Neuron (in vitro differentiated cells): Measurements from ENCODE around the gene NRXN3.

Experiments
- H2AFZ ChIP-seq: one replicate; pipeline ENCODE4 v1.6.1; 2013; ENCODE audit warnings: low read depth, mild to moderate bottlenecking, inconsistent platforms, low read length, moderate library complexity
- H3K27me3 ChIP-seq: one replicate; pipeline ENCODE4 v1.6.1; 2013; ENCODE audit warnings: low read length; ENCODE audit not compliant: insufficient read depth
- H3K36me3 ChIP-seq: one replicate; pipeline ENCODE4 v1.6.1; 2013; ENCODE audit warnings: low read length; ENCODE audit not compliant: insufficient read depth
- H3K4me1 ChIP-seq: one replicate; pipeline ENCODE4 v1.6.1; 2013; ENCODE audit warnings: low read length; ENCODE audit not compliant: insufficient read depth
- H3K4me3 ChIP-seq: 2 replicates; pipeline ENCODE4 v1.5.1; 2013; ENCODE audit warnings: mild to moderate bottlenecking, low read length, moderate library complexity
- H3K9me3 ChIP-seq: one replicate; pipeline ENCODE4 v1.6.1; 2013; ENCODE audit warnings: low read length

The NRXN3 gene

GRCh38 chr14:79466938-79467527, 1296.9 kb downstream of the NRXN3 start:
- Histone ChIP-seq H3K36me3 (no peaks in the 10 kb centered on the region), H3K4me1 (no peaks in the 10 kb centered on the region), H3K9me3 (no peaks in the 10 kb centered on the region), H3K4me3 (no peak overlapping the region), H2AFZ (no peak overlapping the region), H3K27me3 (no peaks in the 10 kb centered on the region)

DNA sequence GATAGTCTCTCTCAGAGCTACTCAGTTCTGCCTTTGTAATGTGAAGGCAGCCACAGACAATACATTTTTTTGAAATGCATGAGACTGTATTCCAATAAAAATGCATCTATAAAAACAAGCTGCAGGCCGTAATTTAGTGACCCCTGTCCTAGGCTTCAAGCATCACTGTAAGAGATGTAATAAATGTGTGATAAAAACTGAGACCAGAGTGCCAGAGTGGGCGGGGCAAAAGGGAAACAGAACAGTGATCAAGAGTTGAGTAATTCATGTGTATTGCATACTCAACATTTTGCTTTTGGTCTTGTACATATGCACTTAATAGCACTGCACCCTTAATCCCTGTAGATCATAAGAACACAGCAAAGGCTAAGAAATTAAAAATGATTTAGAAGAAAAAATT, 1297.7 kb downstream of the NRXN3 start:
- Histone ChIP-seq H3K4me1 (peaks cover 5% of the 10 kb centered on the region), H3K36me3 (no peaks in the 10 kb centered on the region), H3K4me3 (no peak overlapping the region), H2AFZ (no peak overlapping the region), H3K9me3 (no peaks in the 10 kb centered on the region), H3K27me3 (no peaks in the 10 kb centered on the region)

- H3K4me1 ChIP-seq, result peaks cover 7% of the 10 kb centered on the region
- H3K9me3 ChIP-seq, result no peaks in the 10 kb centered on the region
- H2AFZ ChIP-seq, result no peak overlapping the region
- H3K4me3 ChIP-seq, result no peak overlapping the region
- H3K27me3 ChIP-seq, result no peaks in the 10 kb centered on the region
- no peaks in the 10 kb centered on the region for H3K36me3 ChIP-seq
Observed at GRCh38 chr14:79468486-79468885, 1298.3 kb downstream of the NRXN3 start.

DNA sequence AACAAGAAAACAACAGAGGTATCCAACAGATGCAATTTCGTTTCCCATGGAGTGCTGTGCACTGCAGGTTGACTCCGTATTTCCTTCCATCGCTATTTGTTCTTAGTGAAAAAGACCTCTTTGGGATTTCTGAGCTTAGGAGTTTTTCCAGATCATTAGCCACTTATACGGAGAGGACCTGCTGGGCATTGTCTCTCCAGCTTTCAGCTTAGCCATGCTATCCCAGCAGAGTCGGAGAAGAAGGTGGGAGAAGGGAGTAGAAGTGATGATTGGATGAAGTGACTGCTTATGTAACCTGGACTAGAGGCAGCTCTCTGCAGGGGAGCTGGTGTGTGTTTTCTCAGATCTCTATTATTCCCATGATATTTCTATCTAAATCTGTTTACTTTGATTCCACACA, 1303.5 kb downstream of the NRXN3 start:
- Histone ChIP-seq H2AFZ (no peak overlapping the region), H3K9me3 (no peaks in the 10 kb centered on the region), H3K36me3 (no peaks in the 10 kb centered on the region), H3K4me1 (peaks cover 7% of the 10 kb centered on the region), H3K27me3 (no peaks in the 10 kb centered on the region), H3K4me3 (no peak overlapping the region)

DNA sequence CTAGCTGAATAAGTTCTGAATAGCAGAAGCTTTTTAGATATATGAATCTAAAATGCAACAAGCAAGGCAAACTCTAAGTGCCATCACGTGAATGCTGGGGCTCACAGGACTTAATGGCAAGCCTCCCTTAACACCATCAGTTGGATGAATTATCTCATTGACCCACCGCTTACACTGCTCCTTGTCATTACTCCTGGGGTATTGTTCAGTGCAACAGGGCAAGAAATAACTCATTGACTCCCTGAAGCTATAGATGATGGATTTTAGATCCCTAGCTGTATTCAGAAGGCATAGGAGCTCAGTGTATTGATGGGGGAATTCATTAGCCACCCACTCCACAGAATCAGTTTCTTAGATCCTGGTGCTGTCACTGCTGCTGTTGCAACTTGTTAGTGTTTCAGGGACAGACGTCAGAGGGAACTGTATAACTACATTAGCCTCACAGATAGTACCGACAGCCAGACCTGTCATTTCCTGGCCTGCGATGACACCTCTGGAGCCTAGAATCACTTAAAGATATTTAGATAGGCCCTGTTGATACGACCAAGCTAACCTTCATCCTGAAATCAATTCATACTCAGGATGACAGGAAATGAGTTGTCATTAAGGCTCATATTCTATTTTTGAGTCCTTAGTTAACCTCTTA, 1305.8 kb downstream of the NRXN3 start:
- peaks cover 7% of the 10 kb centered on the region for H3K4me1 ChIP-seq
- no peaks in the 10 kb centered on the region for H3K9me3 ChIP-seq
- no peak overlapping the region for H3K4me3 ChIP-seq
- no peaks in the 10 kb centered on the region for H3K36me3 ChIP-seq
- H3K27me3 ChIP-seq, result no peaks in the 10 kb centered on the region
- no peak overlapping the region for H2AFZ ChIP-seq

DNA sequence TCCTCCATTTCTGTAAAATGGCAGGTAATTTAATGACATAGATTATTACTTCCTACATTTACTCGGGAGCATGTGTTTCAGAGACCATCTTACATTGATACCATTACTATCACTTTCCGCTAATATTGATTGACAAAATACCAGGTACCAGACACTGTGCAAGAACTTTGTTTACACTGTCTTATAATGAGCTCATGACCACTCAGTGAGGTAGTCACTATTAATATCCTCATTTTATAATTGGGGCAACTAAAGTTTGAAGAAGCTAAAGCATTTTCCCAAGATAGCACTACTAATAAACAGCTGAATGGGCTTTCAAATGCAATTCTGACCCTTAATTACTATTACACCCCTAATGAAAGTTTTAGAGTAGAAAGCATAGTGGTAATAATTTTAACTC, 1306.4 kb downstream of the NRXN3 start:
- Histone ChIP-seq H2AFZ (no peak overlapping the region), H3K4me1 (peaks cover 7% of the 10 kb centered on the region), H3K27me3 (no peaks in the 10 kb centered on the region), H3K36me3 (no peaks in the 10 kb centered on the region), H3K9me3 (no peaks in the 10 kb centered on the region), H3K4me3 (no peak overlapping the region)

GRCh38 chr14:79480212-79480611, 1310.0 kb downstream of the NRXN3 start:
- Histone ChIP-seq H3K9me3 (no peaks in the 10 kb centered on the region), H3K27me3 (no peaks in the 10 kb centered on the region), H3K4me3 (no peak overlapping the region), H2AFZ (no peak overlapping the region), H3K36me3 (no peaks in the 10 kb centered on the region), H3K4me1 (peaks cover 5% of the 10 kb centered on the region)

DNA sequence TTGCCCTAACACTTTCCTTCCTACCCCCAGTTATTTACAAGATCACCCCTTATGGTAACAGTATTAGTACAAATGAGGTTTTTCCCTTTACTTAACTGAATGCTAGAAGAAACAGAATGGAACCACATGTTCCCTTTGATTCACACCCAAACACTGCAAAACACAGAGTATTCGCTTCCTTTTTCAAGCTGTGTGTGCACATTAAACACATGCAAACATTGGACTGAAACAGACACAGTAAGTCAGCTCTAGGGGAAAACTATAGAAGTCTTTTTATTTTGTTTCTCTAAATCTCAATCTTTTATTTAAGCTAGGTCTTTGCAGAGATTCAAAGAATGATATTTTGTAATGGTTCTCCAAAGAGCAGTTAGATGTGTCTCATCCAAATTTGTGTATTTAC, 1312.7 kb downstream of the NRXN3 start:
- Histone ChIP-seq H3K4me1 (peaks cover 5% of the 10 kb centered on the region), H3K4me3 (no peak overlapping the region), H2AFZ (no peak overlapping the region), H3K27me3 (no peaks in the 10 kb centered on the region), H3K36me3 (no peaks in the 10 kb centered on the region), H3K9me3 (no peaks in the 10 kb centered on the region)

DNA sequence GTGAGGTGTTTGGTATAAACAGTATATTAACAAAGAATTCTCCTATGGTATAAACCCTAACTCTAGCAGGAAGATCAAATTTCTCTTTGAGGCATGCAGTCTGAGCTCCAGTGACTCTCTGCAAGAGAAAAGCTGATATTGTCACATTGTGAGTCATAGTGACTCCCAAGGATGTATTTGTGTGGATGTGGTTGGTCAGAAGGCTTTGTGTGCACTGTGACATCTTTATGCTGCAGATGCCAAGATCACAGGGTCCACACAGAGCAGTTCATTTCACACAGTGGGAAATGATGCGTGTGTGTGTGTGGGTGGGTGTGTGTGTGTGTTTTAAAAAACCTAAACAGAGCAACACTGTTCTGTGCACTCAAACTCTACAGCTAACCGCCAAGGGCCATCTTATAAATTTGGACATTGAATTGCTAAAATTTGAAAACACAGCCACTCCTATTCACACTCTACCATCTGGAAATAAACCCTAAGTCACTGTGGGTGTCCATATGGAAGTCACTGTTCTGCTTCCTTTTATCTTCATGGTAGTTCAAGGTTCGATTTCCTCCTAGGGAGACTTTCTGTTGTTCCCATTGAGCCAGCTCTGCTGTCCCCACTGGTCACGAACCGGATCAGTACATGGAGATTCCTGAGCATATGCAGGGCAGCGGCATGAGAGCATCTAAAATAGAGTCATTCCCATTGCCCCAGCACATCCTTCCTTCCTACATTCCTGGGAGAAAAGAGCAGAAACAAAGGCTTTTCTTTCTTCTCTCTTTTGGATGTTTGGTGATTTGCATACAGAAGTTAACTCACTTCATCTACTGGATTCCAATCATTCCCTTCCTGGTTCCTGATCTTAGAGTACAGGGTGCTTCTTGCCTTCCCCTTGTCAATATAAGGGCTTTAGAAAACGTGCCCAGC, 1313.6 kb downstream of the NRXN3 start:
- no peaks in the 10 kb centered on the region for H3K27me3 ChIP-seq
- H3K9me3 ChIP-seq, result no peaks in the 10 kb centered on the region
- H2AFZ ChIP-seq, result no peak overlapping the region
- no peak overlapping the region for H3K4me3 ChIP-seq
- H3K36me3 ChIP-seq, result no peaks in the 10 kb centered on the region
- peaks cover 5% of the 10 kb centered on the region for H3K4me1 ChIP-seq

DNA sequence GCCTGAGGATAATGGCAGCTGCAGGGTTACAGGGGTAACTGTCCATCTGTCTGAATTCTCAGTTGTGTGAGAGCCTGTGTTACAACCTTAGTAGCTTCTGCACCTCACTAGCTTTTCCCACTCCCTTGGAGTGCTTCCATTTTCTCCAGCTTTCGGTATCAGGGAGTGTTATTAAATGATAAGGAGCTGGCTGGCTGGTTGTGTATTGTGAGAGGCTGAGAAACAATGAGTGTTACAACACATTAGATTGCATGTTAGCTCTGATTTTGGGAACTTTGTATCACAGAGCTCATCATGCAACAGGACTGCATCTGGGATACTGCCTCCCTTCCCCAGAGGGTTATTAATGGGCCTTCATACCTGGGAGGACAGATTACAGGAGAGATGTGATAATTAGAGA, 1317.5 kb downstream of the NRXN3 start:
- peaks cover 5% of the 10 kb centered on the region for H3K4me1 ChIP-seq
- no peaks in the 10 kb centered on the region for H3K27me3 ChIP-seq
- H3K36me3 ChIP-seq, result no peaks in the 10 kb centered on the region
- H2AFZ ChIP-seq, result no peak overlapping the region
- no peak overlapping the region for H3K4me3 ChIP-seq
- no peaks in the 10 kb centered on the region for H3K9me3 ChIP-seq

- Histone ChIP-seq H3K27me3 (no peaks in the 10 kb centered on the region), H3K9me3 (no peaks in the 10 kb centered on the region), H3K36me3 (no peaks in the 10 kb centered on the region), H3K4me3 (no peak overlapping the region), H2AFZ (no peak overlapping the region), H3K4me1 (no peaks in the 10 kb centered on the region)
Observed at GRCh38 chr14:79491161-79491560, 1321.0 kb downstream of the NRXN3 start.

DNA sequence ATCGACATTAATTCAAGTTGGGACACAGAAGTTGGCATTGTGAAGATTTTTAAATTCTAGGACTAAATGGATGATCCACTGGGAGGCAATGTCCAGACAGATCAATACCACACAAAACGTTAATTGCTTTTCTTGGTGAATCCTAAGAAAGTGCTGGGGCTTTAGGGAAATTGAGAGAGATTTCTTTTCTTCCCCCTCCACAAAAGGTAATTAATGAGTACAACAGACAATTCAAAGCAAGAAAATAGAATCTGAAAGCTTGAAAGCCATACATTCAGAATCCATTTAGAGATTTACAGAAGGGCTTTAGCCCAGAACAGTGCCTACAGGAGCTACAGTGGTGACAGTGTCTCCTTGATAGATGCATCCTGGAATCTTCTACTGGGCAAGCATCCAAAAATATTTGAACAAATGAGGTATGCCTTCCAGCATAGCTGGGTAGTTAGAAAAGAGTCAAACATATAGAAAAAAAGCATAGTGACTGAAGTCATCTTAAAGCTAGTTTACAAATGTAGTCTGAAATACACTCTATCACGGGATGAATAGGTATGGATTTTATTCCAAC, 1323.0 kb downstream of the NRXN3 start:
- Histone ChIP-seq H3K4me1 (no peaks in the 10 kb centered on the region), H3K4me3 (no peak overlapping the region), H3K36me3 (no peaks in the 10 kb centered on the region), H3K27me3 (no peaks in the 10 kb centered on the region), H2AFZ (no peak overlapping the region), H3K9me3 (no peaks in the 10 kb centered on the region)

GRCh38 chr14:79496701-79497100, 1326.5 kb downstream of the NRXN3 start:
- Histone ChIP-seq H3K4me3 (no peak overlapping the region), H3K9me3 (no peaks in the 10 kb centered on the region), H2AFZ (no peak overlapping the region), H3K4me1 (no peaks in the 10 kb centered on the region), H3K27me3 (no peaks in the 10 kb centered on the region), H3K36me3 (no peaks in the 10 kb centered on the region)
